GM20000 (cell line): ENCODE results near the gene SRGAP2.
"Not testable (repeated sequence)": the region's sequence is repeated elsewhere in the genome, so short reads cannot be mapped to it uniquely, and the experiment has no call there.

ENCODE experiments used
- DNase-seq: peaks from one replicate; pipeline ENCODE4 v3.0.0; 2012; ENCODE audit warnings: low spot score

The SRGAP2 gene

DNA sequence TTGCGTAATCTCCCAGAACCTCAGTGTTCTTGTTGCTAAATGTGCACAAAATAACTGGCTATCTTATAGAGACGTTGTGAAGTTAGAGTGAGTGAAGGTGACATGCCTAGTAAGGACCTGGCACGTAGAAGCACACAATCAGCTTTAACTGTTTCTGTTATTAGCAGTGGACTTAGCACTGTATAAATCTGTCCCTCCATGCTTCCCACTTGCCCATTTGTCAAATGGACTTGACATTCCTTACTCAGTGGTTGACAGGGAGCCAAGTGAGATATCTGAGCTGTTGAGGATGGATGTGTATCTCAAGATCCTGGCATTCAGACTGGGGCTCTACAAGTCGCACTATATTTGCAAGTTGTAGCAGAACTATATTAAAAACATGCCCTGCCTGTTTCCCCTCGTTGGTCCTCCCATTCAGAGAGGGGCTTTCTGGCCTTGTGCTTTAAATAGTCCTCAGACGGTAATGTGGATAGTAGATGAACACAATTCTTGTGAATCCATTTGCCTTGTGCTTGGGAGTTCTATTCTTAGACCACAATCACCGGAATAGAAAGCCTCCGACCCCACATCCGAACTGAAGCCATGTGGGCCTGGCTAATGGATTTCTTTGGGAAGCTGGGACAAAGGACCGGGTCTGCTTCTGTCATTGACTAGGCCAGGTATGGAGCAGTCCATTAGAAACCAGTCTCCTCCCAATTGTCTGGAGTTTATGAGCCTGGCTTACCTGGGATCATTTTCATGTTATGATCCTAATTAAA, 43.0 kb downstream of the SRGAP2 start:
- not testable (repeated sequence) for DNase-seq

DNA sequence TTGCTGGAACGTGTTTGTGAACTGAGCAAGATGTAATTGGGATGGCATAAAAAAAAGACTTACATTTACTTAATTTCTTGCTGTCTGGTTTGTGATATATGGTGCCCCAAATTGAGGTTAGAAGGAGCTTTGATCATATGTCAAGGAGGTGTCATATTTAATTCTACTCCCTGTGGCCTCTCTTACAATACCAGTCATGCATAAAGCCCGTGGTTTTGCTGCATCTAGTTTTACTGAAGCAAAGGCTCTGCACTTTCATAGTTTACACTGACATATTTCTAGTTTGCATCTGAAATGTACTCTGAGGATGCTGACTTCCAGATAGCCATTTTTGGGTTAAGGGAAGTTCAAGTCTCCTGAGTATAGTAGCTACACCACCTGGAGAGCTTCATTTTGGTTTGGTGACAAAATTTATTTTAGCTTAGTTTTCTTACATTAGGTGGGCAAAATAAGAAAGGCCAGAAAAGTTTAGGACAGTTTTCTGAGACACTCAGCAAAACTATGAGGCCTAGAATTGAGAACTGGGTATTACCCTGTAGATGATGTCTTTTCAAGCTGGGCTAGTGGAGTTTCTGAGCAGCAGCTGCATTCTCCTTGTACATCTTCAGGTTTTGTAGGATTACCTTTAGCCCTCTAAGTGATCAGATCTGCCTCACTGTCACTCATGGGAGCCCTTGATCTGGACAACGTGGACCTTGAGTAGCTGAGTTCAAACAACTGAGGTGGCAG, 47.8 kb downstream of the SRGAP2 start:
- DNase-seq, result not testable (repeated sequence)

DNA sequence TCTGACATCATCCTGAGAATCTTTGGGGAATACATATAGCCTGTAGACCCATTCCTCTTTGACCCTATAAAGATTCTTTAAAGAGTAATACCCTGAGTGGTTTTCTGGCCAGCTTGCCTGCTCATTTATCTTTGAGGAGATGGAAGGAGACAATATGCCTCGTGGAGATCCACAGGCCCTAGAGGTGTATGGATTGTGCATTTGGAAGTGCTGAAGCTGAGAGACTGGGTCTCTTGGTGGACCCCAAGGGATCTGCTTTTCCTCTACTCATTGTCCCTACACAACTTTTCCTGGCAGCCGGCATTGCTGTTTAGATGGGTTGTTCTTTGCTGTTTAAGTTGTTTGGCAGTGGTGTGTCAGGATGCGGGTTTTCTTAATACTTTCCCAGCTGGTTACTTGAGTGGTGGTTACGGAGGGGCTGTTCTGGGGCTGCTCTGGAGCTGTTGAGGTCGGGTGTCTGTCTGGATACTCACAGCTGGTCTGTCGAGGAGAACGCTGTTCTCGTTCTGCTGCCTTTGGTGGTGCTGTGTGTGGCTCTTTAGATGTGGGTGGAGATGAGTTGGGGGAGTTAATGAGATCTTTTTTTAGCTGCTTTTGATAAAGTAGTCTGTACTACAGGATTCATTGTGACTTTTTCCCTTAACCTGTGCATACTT, 49.5 kb downstream of the SRGAP2 start:
- not testable (repeated sequence) for DNase-seq
